ENCODE results near the gene CTSZ. TPM values are rescaled to one million over a fixed set of nuclear protein-coding genes. Genes with fewer than 3 reads are reported as not detected.
A peak's percentile ranks its signal among the peaks of the same experiment; 100 is the strongest.

Gene CTSZ
- total and polyA plus RNA-seq, 2 of the 4 experiments (the other 2 are of a cell fraction) = 46.1 to 88.5 TPM

- H2BK120ac ChIP-seq (ENCODE audit: low read depth, low read length) = no peak overlapping the region
- no peak overlapping the region for H3K27ac ChIP-seq (ENCODE audit: insufficient read depth, low read length)
- H3K4me1 ChIP-seq (ENCODE audit: control insufficient read depth, insufficient read depth, low read length) = peaks cover 6% of the 10 kb centered on the region; the same call in 1 of the 2 replicates
- H3K27me3 ChIP-seq (ENCODE audit: control insufficient read depth, insufficient read depth, low read length) = no peaks in the 10 kb centered on the region
- no peak overlapping the region for H2AK5ac ChIP-seq (ENCODE audit: low read depth, low read length)
- H4K20me1 ChIP-seq (ENCODE audit: insufficient read depth, low read length) = peaks cover 15% of the 10 kb centered on the region
- peak overlapping the region; percentile 38 for H2AK9ac ChIP-seq (replicated peaks; ENCODE audit: low read depth, low read length, poor library complexity)
- H3K14ac ChIP-seq (replicated peaks; ENCODE audit: low read depth, low read length) = no peak overlapping the region
- H3K9me1 ChIP-seq (ENCODE audit: insufficient read depth, low read length) = peaks cover 19% of the 10 kb centered on the region
- no TSS peak for BruUV-seq (replicated peaks)
- no peak overlapping the region for H4K8ac ChIP-seq (ENCODE audit: low read depth in 2 of 2, low read length in 2 of 2)
- no peak overlapping the region for H3K56ac ChIP-seq (ENCODE audit: extremely low read depth, insufficient read depth, low read length)
- H2AFZ ChIP-seq (replicated peaks; ENCODE audit: low read length, poor library complexity) = no peak overlapping the region
- no peak overlapping the region for H2BK5ac ChIP-seq (ENCODE audit: low read depth, low read length, poor library complexity, severe bottlenecking)
- no peak overlapping the region for H4K5ac ChIP-seq (ENCODE audit: low read depth, low read length)
- H3K79me1 ChIP-seq (ENCODE audit: low read depth in 1 of 2, low read length in 2 of 2) = peaks cover 17 to 41% of the 10 kb centered on the region in 2 experiments
- no peak overlapping the region for H3K4me3 ChIP-seq (ENCODE audit: insufficient read depth, low read depth, low read length)
- no peak overlapping the region for H3K4me2 ChIP-seq (ENCODE audit: low read depth, low read length)
- H3K9me3 ChIP-seq (ENCODE audit: control insufficient read depth, insufficient read depth, low read length) = no peaks in the 10 kb centered on the region
- no peak overlapping the region for H2BK20ac ChIP-seq (ENCODE audit: low read depth, low read length)
- H3K4ac ChIP-seq (ENCODE audit: low read depth, low read length) = no peak overlapping the region
- H3K23ac ChIP-seq (ENCODE audit: low read depth, low read length) = no peak overlapping the region; the same call in 1 of the 2 replicates
- in situ Hi-C loops (cut with MboI; ENCODE audit: low sequenced_read_pairs) = no loop called here
- intact Hi-C loops (cut with micrococcal nuclease) = no loop called here
- ChIA-PET CTCF (interaction anchor here (0.8 to 1.2 kb wide), 2 partner anchors 11 to 86 kb away, joined by 3 to 4 read pairs; no protein-coding TSS in a partner anchor), POLR2A (ENCODE audit: unreplicated experiment) (interaction anchor here (0.6 to 0.7 kb wide), 2 partner anchors 10 to 26 kb away, joined by 3 to 21 read pairs; partner anchors contain the start of gene TUBB1)
- no peak overlapping the region for H3K9ac ChIP-seq (ENCODE audit: low read depth, low read length)
- no peak overlapping the region for H4K91ac ChIP-seq (ENCODE audit: insufficient read depth, low read depth, low read length)
- ATAC-seq (ENCODE audit: low read depth) (no peak; the same call in 1 of the 2 replicates), DNase-seq (no peak)
- dilution Hi-C loops (cut with HindIII; ENCODE audit: low sequenced_read_pairs, unreplicated experiment) = no loop called here
- H2BK15ac ChIP-seq (ENCODE audit: low read depth, low read length) = no peak overlapping the region
- H3K18ac ChIP-seq (ENCODE audit: low read depth, low read length) = no peak overlapping the region
- peaks cover 66% of the 10 kb centered on the region for H3K36me3 ChIP-seq (ENCODE audit: control insufficient read depth, insufficient read depth, low read length)
- WGBS, 2 experiments (ENCODE audit: extremely low coverage in 2 of 2, insufficient read length in 1 of 2) = 92% methylated on average over 9 of the region's 23 CpGs; no CpG with 5 or more reads in 1 of the 2 experiments
- no peak for TF ChIP-seq RCOR1 (IDR thresholded peaks at IDR 0.05; ENCODE audit: insufficient replicate concordance, low read length)
- TF ChIP-seq, protein P1, sequence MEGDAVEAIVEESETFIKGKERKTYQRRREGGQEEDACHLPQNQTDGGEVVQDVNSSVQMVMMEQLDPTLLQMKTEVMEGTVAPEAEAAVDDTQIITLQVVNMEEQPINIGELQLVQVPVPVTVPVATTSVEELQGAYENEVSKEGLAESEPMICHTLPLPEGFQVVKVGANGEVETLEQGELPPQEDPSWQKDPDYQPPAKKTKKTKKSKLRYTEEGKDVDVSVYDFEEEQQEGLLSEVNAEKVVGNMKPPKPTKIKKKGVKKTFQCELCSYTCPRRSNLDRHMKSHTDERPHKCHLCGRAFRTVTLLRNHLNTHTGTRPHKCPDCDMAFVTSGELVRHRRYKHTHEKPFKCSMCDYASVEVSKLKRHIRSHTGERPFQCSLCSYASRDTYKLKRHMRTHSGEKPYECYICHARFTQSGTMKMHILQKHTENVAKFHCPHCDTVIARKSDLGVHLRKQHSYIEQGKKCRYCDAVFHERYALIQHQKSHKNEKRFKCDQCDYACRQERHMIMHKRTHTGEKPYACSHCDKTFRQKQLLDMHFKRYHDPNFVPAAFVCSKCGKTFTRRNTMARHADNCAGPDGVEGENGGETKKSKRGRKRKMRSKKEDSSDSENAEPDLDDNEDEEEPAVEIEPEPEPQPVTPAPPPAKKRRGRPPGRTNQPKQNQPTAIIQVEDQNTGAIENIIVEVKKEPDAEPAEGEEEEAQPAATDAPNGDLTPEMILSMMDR (conservative IDR thresholded peaks at IDR 0.05; ENCODE audit: low read depth, low read length) = no peak
- no peak for TF ChIP-seq FOS (IDR thresholded peaks at IDR 0.05; ENCODE audit: low read depth, low read length)
- no peak for TF ChIP-seq POLR2A (IDR thresholded peaks at IDR 0.05; ENCODE audit: low read depth, low read length)
- no peak for TF ChIP-seq MAZ (IDR thresholded peaks at IDR 0.05; ENCODE audit: borderline replicate concordance, low read depth, low read length)
- TF ChIP-seq CHD1 (IDR thresholded peaks at IDR 0.05; ENCODE audit: low read depth, low read length) = no peak
- no peak for TF ChIP-seq SMC3 (IDR thresholded peaks at IDR 0.05; ENCODE audit: low read depth, low read length)
- TF ChIP-seq MXI1 (IDR thresholded peaks at IDR 0.05; ENCODE audit: borderline replicate concordance, low read depth, low read length) = no peak
- no peak for TF ChIP-seq BHLHE40 (IDR thresholded peaks at IDR 0.05; ENCODE audit: low read depth, low read length)
Measured at GRCh38 chr20:58993332-58994248, 13.5 kb downstream of the CTSZ start.

Measured in IMR-90 (cell line).